Right lobe of liver (tissue), 6 donors: ENCODE measurements around the gene VPS8. TPM values are rescaled to one million over a fixed set of nuclear protein-coding genes. Genes with fewer than 3 reads are reported as not detected.

Experiments used
- ATAC-seq, 4 donors: fragments of 200-7000 bp; cut with Tn5 transposase; one replicate each; pipeline ENCODE4 v1.9.1; 2020; ENCODE audit warnings: mild to moderate bottlenecking in 4 of 4, moderate library complexity in 4 of 4
- DNase-seq, 3 donors: peaks; one replicate each; pipeline ENCODE4 v3.0.0-alpha.2; 2020
- H3K27ac ChIP-seq, 3 donors: fragments of 200-600 bp; one replicate each; pipeline ENCODE4 v1.8.0; 2022
- H3K27me3 ChIP-seq, 2 donors: fragments of 200-600 bp; one replicate each; pipeline ENCODE4 v1.8.0; 2022
- H3K36me3 ChIP-seq, 4 donors: fragments of 200-600 bp; sonication (generic) in 1 of 4; one replicate each; pipeline versions ENCODE4 v1.5.1 to v1.8.0; 2017 to 2022; ENCODE audit warnings: control low read depth in 1 of 4
- H3K4me1 ChIP-seq, 4 donors: fragments of 200-600 bp; sonication (generic) in 1 of 4; one replicate each; pipeline versions ENCODE4 v1.5.1 to v1.8.0; 2017 to 2022; ENCODE audit warnings: control low read depth in 1 of 4
- H3K4me3 ChIP-seq, 3 donors: fragments of 200-600 bp; one replicate each; pipeline ENCODE4 v1.8.0; 2022
- H3K9me3 ChIP-seq, 4 donors: fragments of 200-600 bp; sonication (generic) in 1 of 4; one replicate each; pipeline versions ENCODE4 v1.5.1 to v1.8.0; 2017 to 2022; ENCODE audit warnings: control low read depth in 1 of 4
- POLR2A ChIP-seq: fragments of 450-650 bp; IDR thresholded peaks from one replicate; pipeline ENCODE4 v1.6.1; 2017; ENCODE audit warnings: antibody characterized with exemption, mild to moderate bottlenecking
- WGBS: methylation state at CpG from one replicate; pipeline ENCODE4 v1.1.6; 2018; ENCODE audit warnings: low coverage, low lambda C conversion rate; ENCODE audit not compliant: insufficient coverage; ENCODE audit errors: missing lambda C conversion rate; 5-methylcytosine and 5-hydroxymethylcytosine counted together
- intact Hi-C, 2 donors: fragments of 100-400 bp; cut with DNase I; formaldehyde crosslinking; loops; one replicate each; pipeline versions ENCODE4 v1.11.2 to v1.14.1; 2022
- total RNA-seq, 6 experiments: library from RNA; depleted of rRNA in 2 of 6; stranded (reverse); fragments of >200 nt in 2 of 6; fragmentation: NEBNext Ultra II Directional in 3 of 6; extraction: Animal tissue kit (Norgen Biotek cat#: 25700) in 3 of 6; gene quantifications; one replicate each; pipeline versions ENCODE4 v1.1.0 to v1.2.4, GENCODE V29; 2016 to 2023
- TF ChIP-seq, protein P1 (sequence below), 4 donors: fragments of 200-600 bp in 3 of 4; fragments of 450-650 bp in 1 of 4; IDR thresholded peaks; one replicate each; pipeline versions ENCODE4 v1.5.1 to v1.8.0; 2016 to 2022; ENCODE audit warnings: antibody characterized with exemption in 4 of 4, mild to moderate bottlenecking in 2 of 4
- donor health status: DM: no; HTN: yes; CAD: no.
- donor health status: DM: no; HTN: no; CAD: no.
- donor health status: DM: no; HTN: no; CAD: no.
- donor health status: DM: no; HTN: yes; CAD: no.
- donor health status: DM: no; HTN: yes; CAD: no.

VPS8 gene
- total RNA-seq, 6 experiments from 2014 or later = 20.4 to 24.5 (median 21.3) TPM

DNA sequence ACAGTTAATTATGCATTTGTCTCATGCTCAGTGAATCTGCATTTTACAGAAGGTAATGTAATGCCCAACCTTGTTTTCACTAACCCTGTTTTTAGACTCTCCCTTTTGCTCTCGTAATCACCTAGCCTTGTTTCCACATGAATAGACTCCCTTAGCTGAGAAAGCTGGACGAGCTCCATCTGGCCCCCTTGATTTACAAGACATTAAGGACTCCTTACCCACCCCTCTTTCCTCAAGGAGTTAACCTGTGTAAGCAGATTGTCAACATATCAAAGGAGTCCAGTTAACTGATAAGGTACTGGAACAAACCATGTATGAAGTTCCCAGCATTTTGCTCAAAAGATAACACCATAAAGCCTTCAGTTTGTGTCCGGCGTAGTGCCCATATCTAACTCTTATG lies 99.6 kb downstream of the VPS8 start:
- no peak for TF ChIP-seq POLR2A
- TF ChIP-seq, protein P1, sequence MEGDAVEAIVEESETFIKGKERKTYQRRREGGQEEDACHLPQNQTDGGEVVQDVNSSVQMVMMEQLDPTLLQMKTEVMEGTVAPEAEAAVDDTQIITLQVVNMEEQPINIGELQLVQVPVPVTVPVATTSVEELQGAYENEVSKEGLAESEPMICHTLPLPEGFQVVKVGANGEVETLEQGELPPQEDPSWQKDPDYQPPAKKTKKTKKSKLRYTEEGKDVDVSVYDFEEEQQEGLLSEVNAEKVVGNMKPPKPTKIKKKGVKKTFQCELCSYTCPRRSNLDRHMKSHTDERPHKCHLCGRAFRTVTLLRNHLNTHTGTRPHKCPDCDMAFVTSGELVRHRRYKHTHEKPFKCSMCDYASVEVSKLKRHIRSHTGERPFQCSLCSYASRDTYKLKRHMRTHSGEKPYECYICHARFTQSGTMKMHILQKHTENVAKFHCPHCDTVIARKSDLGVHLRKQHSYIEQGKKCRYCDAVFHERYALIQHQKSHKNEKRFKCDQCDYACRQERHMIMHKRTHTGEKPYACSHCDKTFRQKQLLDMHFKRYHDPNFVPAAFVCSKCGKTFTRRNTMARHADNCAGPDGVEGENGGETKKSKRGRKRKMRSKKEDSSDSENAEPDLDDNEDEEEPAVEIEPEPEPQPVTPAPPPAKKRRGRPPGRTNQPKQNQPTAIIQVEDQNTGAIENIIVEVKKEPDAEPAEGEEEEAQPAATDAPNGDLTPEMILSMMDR (IDR thresholded peaks at IDR 0.05) = no peak
- intact Hi-C loops = no loop called here
- Histone ChIP-seq H3K4me1 (no peaks in the 10 kb centered on the region), H3K4me3 (no peak overlapping the region), H3K9me3 (no peaks in the 10 kb centered on the region), H3K36me3 (peaks cover 0 to 11% (median 2%) of the 10 kb centered on the region in 4 donors), H3K27ac (no peak overlapping the region), H3K27me3 (no peaks in the 10 kb centered on the region)
- ATAC-seq (no peak), DNase-seq (no peak)
- 90% methylated on average over 4 of the region's 4 CpGs for WGBS

DNA sequence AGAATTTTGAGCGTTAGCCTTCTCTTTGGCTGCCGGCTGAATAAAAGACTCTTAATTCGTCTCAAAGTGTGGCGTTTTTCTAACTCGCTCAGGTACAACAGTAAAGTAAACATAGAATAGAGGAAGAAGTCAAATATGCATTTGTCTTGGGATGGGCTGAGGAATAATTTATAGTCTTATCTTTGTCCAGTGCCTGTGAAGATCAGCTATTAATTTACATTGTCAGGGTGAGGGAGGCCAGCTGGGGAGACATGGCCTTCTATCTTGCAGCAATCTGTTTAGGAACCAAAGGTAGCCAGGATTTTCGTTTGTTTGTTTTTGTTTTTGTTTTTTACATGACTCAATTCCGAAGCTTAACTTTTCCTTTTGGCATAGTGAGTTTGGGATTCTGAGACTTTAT lies 100.2 kb downstream of the VPS8 start:
- DNase-seq (no peak), ATAC-seq (no peak)
- no peak overlapping the region for H3K27ac ChIP-seq
- 94% methylated on average over 7 of the region's 7 CpGs for WGBS
- H3K9me3 ChIP-seq = no peaks in the 10 kb centered on the region
- no peak overlapping the region for H3K4me3 ChIP-seq
- no peaks in the 10 kb centered on the region for H3K4me1 ChIP-seq
- no peak for TF ChIP-seq POLR2A
- TF ChIP-seq, protein P1 (IDR thresholded peaks at IDR 0.05) = no peak
- peaks cover 0 to 11% (median 2%) of the 10 kb centered on the region in 4 donors for H3K36me3 ChIP-seq
- H3K27me3 ChIP-seq = no peaks in the 10 kb centered on the region
- intact Hi-C loops = no loop called here

DNA sequence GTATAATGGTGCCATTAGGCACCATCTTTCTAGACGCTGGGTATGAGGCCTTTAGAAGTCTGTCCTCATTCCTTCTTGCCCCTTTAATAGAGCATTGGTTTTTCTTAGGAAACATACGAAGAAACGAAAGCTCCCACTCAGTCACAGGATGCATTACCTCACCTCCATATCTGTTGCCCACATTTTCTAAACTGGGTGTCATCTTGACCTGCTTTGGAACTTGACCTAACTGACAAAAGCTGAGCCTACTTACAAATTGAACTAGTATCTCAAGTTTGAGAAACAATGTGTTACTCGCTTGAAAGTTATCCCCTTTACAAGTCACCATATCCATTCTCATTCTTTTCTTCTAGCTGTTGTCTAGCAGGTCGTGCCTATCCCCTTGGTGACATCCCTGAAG lies 102.7 kb downstream of the VPS8 start:
- H3K4me1 ChIP-seq = no peaks in the 10 kb centered on the region
- DNase-seq (no peak), ATAC-seq (no peak)
- TF ChIP-seq POLR2A = no peak
- 89% methylated on average over 5 of the region's 5 CpGs for WGBS
- H3K27me3 ChIP-seq = no peaks in the 10 kb centered on the region
- H3K4me3 ChIP-seq = no peak overlapping the region
- peaks cover 0 to 11% (median 2%) of the 10 kb centered on the region in 4 donors for H3K36me3 ChIP-seq
- intact Hi-C loops = no loop called here
- H3K9me3 ChIP-seq = no peaks in the 10 kb centered on the region
- no peak overlapping the region for H3K27ac ChIP-seq

DNA sequence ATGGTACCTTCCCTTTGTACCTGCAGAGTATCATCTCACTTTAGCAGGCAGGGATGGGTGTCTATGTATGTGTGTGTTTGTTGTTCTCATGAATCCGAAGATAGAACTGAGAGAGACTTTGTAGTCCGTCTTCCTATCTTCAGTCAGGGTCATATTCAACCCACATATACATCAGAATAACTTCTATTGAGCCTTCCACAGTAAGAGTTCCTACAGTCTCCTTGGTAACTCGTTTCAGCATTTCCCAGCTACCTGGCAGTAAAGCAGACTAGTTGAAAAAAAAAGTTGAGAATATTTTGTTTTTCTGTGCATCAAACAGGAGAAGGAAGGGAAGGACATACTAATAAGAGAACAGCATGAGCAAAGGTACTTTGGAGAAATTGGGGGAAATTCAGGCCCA lies 106.8 kb downstream of the VPS8 start:
- peaks cover 0 to 19% (median 2%) of the 10 kb centered on the region in 4 donors for H3K36me3 ChIP-seq
- no peaks in the 10 kb centered on the region for H3K9me3 ChIP-seq
- H3K4me3 ChIP-seq = no peak overlapping the region
- WGBS = 82% methylated on average over 3 of the region's 3 CpGs
- no peaks in the 10 kb centered on the region for H3K4me1 ChIP-seq
- H3K27ac ChIP-seq = no peak overlapping the region
- TF ChIP-seq, protein P1 (IDR thresholded peaks at IDR 0.05) = no peak
- TF ChIP-seq POLR2A = no peak
- DNase-seq = no peak
- H3K27me3 ChIP-seq = no peaks in the 10 kb centered on the region
- intact Hi-C loops = no loop called here
- ATAC-seq = no peak

- ATAC-seq = no peak
- WGBS = 96% methylated on average over 2 of the region's 2 CpGs
- intact Hi-C loops = no loop called here
Measured at GRCh38 chr3:184919651-184920050, 107.7 kb downstream of the VPS8 start.

More at GRCh38 chr3:184919651-184920050, 107.7 kb downstream of the VPS8 start:
- TF ChIP-seq, protein P1 (IDR thresholded peaks at IDR 0.05) = no peak
- TF ChIP-seq POLR2A = no peak
- Histone ChIP-seq H3K4me1 (no peaks in the 10 kb centered on the region), H3K27me3 (no peaks in the 10 kb centered on the region), H3K9me3 (no peaks in the 10 kb centered on the region), H3K36me3 (peaks cover 0 to 19% (median 2%) of the 10 kb centered on the region in 4 donors), H3K4me3 (no peak overlapping the region), H3K27ac (no peak overlapping the region)
- no peak for DNase-seq
